Metanephros (tissue), 1 donor: ENCODE data around the gene TFAP2D. TPM values are rescaled to one million over a fixed set of nuclear protein-coding genes. Genes with fewer than 3 reads are reported as not detected.

Experiments used
- total RNA-seq: library from RNA; depleted of rRNA; stranded (reverse); fragments of >200 nt; gene quantifications from one replicate; pipeline ENCODE4 v1.2.3, GENCODE V29; 2014

Gene TFAP2D
- not detected for total RNA-seq

GRCh38 chr6:50713226-50713625 lies at the start of gene TFAP2D:
TFAP2D (plus strand) TSS chr6:50713526; CDS start chr6:50714056, 530 bp downstream.

GRCh38 chr6:50818673-50819072 lies 105.3 kb downstream of the TFAP2D start, which contains the start of gene TFAP2B:
TFAP2B (plus strand) TSS chr6:50818871; CDS start chr6:50818892, 21 bp downstream.

Other genes with a start within 250 kb of the TFAP2D start
- gene TFAP2B, start 105.3 kb downstream of the TFAP2D start, total RNA-seq, result 4.7 TPM